Osteocyte (in vitro differentiated cells): ENCODE results near the gene TNC. TPM values are rescaled to one million over a fixed set of nuclear protein-coding genes. Genes with fewer than 3 reads are reported as not detected.

Experiments used
- DNase-seq: peaks from one replicate; pipeline ENCODE4 v3.0.0; 2021; ENCODE audit warnings: mixed read lengths; ENCODE audit not compliant: unreplicated experiment; ENCODE audit errors: extremely low spot score
- H3K27ac Mint-ChIP-seq: one replicate; pipeline ENCODE4 v1.8.0; 2021; ENCODE audit warnings: mild to moderate bottlenecking, mixed read lengths; ENCODE audit not compliant: unreplicated experiment
- H3K27me3 Mint-ChIP-seq: one replicate; pipeline ENCODE4 v1.8.0; 2021; ENCODE audit warnings: mixed read lengths; ENCODE audit not compliant: unreplicated experiment
- H3K36me3 Mint-ChIP-seq: one replicate; pipeline ENCODE4 v1.8.0; 2021; ENCODE audit warnings: mixed read lengths; ENCODE audit not compliant: unreplicated experiment
- H3K4me1 Mint-ChIP-seq: one replicate; pipeline ENCODE4 v1.8.0; 2021; ENCODE audit warnings: mixed read lengths; ENCODE audit not compliant: unreplicated experiment
- H3K4me3 Mint-ChIP-seq: one replicate; pipeline ENCODE4 v1.8.0; 2021; ENCODE audit warnings: mild to moderate bottlenecking, moderate library complexity, mixed read lengths; ENCODE audit not compliant: unreplicated experiment
- H3K9me3 Mint-ChIP-seq: one replicate; pipeline ENCODE4 v1.8.0; 2021; ENCODE audit warnings: mixed read lengths; ENCODE audit not compliant: unreplicated experiment
- CTCF ChIP-seq: fragments of 200-600 bp; sonication (generic); IDR thresholded peaks from 2 replicates; pipeline ENCODE4 v1.5.0; 2021; ENCODE audit warnings: antibody characterized with exemption, mild to moderate bottlenecking, moderate library complexity
- total RNA-seq: library from RNA; stranded (reverse); gene quantifications from 2 replicates; pipeline ENCODE4 v1.2.1, GENCODE V29; 2021

The TNC gene
- total RNA-seq, 1 donor from 2014 or later = 75.1 TPM

DNA sequence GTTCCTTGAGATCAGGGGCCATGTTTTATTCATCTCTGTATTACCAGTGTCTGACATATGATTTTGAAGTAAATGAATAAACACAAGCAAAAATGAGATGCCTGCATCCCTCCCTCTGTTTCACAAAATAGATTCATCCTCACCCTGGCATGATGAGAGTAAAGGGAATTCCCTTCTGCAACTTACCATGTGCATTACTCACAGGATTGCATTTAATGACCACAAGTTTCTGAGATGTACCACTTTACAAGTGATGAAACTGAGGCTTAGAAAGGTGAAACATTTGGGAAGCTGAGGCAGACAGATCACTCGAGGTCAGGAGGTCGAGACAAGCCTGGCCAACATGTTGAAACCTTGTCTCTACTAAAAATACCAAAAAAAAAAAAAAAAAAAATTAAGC lies 113.4 kb downstream of the TNC start:
- Mint-ChIP-seq H3K36me3 (no peaks in the 10 kb centered on the region), H3K27ac (no peak overlapping the region), H3K9me3 (no peaks in the 10 kb centered on the region), H3K4me3 (no peak overlapping the region), H3K4me1 (peaks cover 15% of the 10 kb centered on the region), H3K27me3 (peaks cover 23% of the 10 kb centered on the region)
- TF ChIP-seq CTCF = no peak
- no peak for DNase-seq

- H3K4me3 Mint-ChIP-seq = no peak overlapping the region
- no peaks in the 10 kb centered on the region for H3K4me1 Mint-ChIP-seq
- DNase-seq = no peak
- H3K36me3 Mint-ChIP-seq = no peaks in the 10 kb centered on the region
- H3K27ac Mint-ChIP-seq = no peak overlapping the region
- H3K9me3 Mint-ChIP-seq = no peaks in the 10 kb centered on the region
- peaks cover 30% of the 10 kb centered on the region for H3K27me3 Mint-ChIP-seq
- TF ChIP-seq CTCF = no peak
Observed at GRCh38 chr9:115002371-115003120, 115.4 kb downstream of the TNC start.

- Mint-ChIP-seq H3K9me3 (no peaks in the 10 kb centered on the region), H3K4me3 (no peak overlapping the region), H3K36me3 (no peaks in the 10 kb centered on the region), H3K27ac (no peak overlapping the region), H3K27me3 (peaks cover 41% of the 10 kb centered on the region), H3K4me1 (no peaks in the 10 kb centered on the region)
- DNase-seq = no peak
- TF ChIP-seq CTCF = no peak
Observed at GRCh38 chr9:115000217-115000639, 117.7 kb downstream of the TNC start.

GRCh38 chr9:114998326-114998725 lies 119.6 kb downstream of the TNC start:
- Mint-ChIP-seq H3K9me3 (no peaks in the 10 kb centered on the region), H3K4me3 (no peak overlapping the region), H3K36me3 (no peaks in the 10 kb centered on the region), H3K27me3 (peaks cover 54% of the 10 kb centered on the region), H3K4me1 (no peaks in the 10 kb centered on the region), H3K27ac (no peak overlapping the region)
- TF ChIP-seq CTCF = no peak
- no peak for DNase-seq

DNA sequence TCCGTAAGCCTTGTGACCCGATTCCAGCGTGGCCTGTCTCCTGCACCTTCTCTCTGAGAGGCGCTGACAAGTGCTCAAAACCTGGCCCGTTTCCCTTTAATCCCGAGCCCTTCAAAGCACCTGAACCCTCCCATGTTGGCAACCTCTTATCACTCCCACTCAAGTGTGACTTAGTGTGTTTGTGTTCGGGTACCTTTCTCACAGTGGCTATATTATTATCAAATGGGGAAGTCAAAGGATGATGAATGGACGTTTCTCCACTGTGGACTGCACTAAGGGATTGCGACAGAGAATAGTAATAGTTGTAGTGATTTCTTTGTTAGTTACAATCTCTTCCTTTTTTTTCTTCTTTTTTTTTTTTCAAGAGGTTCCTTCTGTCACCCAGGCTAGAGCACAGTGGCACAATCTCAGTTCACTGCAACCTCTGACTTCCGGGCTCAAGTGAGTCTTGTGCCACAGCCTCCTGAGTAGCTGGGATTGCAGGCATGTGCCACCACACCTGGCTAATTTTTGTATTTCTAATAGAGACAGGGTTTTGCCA lies 122.2 kb downstream of the TNC start:
- no peak for DNase-seq

More for the DNA sequence above, 122.2 kb downstream of the TNC start:
- no peak overlapping the region for H3K27ac Mint-ChIP-seq
- no peaks in the 10 kb centered on the region for H3K9me3 Mint-ChIP-seq
- peaks cover 67% of the 10 kb centered on the region for H3K27me3 Mint-ChIP-seq
- H3K4me1 Mint-ChIP-seq = no peaks in the 10 kb centered on the region
- H3K4me3 Mint-ChIP-seq = no peak overlapping the region
- H3K36me3 Mint-ChIP-seq = no peaks in the 10 kb centered on the region
- no peak for TF ChIP-seq CTCF
